Cardiac fibroblast (primary cell): ENCODE results near the gene KRTAP8-1.

Experiments used
- DNase-seq, 2 donors: peaks; one replicate each; pipeline versions ENCODE4 v3.0.0 to v3.0.0-alpha.2; 2010; ENCODE audit warnings: low read depth in 2 of 2
- H3K4me3 ChIP-seq, 2 donors: replicated peaks in 1 of 2; 1 replicate in 1 of 2; 2 replicates in 1 of 2; pipeline ENCODE4 v1.5.1; 2011; ENCODE audit warnings: low read depth in 2 of 2, low read length in 2 of 2, mild to moderate bottlenecking in 2 of 2, moderate library complexity in 1 of 2
- TF ChIP-seq, protein P1 (sequence below): IDR thresholded peaks from one replicate; pipeline ENCODE4 v1.5.1; 2011; ENCODE audit warnings: low read depth, mild to moderate bottlenecking, low read length, inconsistent platforms

Gene KRTAP8-1

DNA sequence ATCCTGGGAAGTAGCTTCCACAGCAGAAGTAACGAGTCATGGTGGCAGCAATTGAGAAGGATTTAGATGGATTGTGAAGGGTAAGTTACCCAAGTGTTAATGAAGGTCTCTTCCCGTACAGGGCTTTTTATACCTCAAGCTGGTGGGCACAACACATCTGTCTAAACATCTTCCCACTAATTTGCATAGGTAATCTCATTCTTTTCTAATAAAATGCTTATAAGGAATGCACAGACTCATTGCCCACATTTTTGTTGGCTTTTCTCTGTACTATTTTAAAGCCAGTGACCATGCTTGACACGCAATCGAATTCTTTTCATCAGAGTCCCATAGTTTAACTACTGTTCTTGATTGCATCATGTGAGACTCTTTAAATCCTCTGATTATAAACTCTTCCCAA lies 16.6 kb upstream of the KRTAP8-1 start, which contains the start of gene KRTAP7-1:
Gene KRTAP7-1, minus strand, starts transcription at position 101 of the 400 bp plus-strand sequence. Its CDS starts 61 bp downstream, at position 40.
- H3K4me3 ChIP-seq = no peak within 1 kb of the TSS
- DNase-seq = no peak
- TF ChIP-seq, protein P1, sequence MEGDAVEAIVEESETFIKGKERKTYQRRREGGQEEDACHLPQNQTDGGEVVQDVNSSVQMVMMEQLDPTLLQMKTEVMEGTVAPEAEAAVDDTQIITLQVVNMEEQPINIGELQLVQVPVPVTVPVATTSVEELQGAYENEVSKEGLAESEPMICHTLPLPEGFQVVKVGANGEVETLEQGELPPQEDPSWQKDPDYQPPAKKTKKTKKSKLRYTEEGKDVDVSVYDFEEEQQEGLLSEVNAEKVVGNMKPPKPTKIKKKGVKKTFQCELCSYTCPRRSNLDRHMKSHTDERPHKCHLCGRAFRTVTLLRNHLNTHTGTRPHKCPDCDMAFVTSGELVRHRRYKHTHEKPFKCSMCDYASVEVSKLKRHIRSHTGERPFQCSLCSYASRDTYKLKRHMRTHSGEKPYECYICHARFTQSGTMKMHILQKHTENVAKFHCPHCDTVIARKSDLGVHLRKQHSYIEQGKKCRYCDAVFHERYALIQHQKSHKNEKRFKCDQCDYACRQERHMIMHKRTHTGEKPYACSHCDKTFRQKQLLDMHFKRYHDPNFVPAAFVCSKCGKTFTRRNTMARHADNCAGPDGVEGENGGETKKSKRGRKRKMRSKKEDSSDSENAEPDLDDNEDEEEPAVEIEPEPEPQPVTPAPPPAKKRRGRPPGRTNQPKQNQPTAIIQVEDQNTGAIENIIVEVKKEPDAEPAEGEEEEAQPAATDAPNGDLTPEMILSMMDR = no peak

- TF ChIP-seq, protein P1 = no peak
- H3K4me3 ChIP-seq = no peak overlapping the region
- no peak for DNase-seq
These were observed 6.0 kb upstream of the KRTAP8-1 start for GRCh38 chr21:30818837-30819610.

DNA sequence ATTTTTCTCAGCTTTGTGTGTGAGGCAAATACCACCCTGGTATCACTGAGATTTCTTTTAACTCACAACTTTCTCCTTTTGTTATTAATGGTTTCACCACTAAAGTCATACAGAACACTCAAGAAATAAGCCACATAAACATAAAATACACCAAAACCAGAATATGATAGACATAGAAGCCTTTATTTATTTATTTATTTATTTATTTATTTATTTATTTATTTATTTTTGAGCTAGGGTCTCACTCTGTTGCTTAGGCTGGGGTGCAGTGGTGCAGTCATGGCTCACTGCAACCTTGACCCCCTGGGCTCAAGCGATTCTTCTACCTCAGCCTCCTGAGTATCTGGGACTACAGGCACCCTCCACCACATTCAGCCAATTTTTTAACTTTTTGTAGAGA lies 12.5 kb downstream of the KRTAP8-1 start:
- no peak overlapping the region for H3K4me3 ChIP-seq
- no peak for DNase-seq
- TF ChIP-seq, protein P1 = no peak

DNA sequence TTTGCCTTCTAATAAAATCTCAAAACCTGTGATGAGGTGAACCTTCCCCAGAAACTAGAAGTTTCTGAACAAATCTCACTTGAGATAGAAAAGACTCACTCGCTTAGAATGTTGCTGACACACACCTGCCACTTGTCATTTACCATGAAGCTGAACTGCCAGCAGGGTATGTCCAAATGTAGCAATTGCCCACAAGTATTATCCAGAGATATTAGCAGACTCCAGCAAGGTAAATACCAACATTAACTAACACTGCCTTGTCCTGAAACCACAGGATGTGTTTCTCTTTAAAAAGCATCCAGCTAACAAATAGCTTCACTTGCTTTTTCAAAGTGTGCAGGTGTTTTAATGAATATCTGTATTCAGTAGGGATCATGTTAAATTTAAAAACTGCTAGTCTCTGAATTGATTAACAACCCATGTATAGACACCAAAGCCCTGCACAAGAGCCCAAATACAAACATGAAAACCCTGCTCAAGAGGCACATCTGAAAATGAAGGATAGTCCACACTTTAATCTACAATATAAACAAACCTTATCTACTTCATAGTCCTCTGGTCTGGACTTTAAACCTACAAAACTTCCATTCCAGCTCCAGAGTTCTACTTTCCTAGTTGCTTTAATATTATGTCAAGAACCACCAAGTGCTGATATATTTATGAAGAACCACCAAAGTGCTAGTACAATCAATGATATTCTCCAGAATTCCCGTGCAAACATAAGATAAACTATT lies 19.3 kb downstream of the KRTAP8-1 start:
- DNase-seq = no peak
- TF ChIP-seq, protein P1 = no peak
- H3K4me3 ChIP-seq = no peak overlapping the region

DNA sequence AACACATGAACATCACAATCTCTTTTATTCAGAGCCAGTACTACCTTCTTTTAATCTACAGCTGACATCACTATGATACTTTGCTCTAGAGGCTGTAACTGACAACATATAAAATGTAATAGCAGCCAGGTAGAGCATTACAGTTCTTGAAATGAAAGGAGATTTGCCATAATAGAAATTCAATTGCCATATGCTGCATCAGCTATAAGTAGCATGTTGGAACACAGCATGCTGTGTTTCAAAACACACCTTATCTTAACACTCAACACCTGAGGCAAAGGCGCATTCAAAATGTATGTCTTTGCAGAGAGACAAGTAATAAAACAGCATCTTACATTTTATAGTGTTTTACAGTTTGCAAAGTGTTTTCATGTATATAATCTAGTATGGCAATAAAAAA lies 33.8 kb downstream of the KRTAP8-1 start:
- no peak for DNase-seq
- TF ChIP-seq, protein P1 = no peak
- H3K4me3 ChIP-seq = no peak overlapping the region

- H3K4me3 ChIP-seq = no peak overlapping the region
- TF ChIP-seq, protein P1 = no peak
- DNase-seq = no peak
These were observed 43.2 kb downstream of the KRTAP8-1 start for GRCh38 chr21:30769724-30770431.
